HG03064 (cell line): ENCODE results near the gene URB2.
"Not testable (repeated sequence)": the region's sequence is repeated elsewhere in the genome, so short reads cannot be mapped to it uniquely, and the experiment has no call there.

Source experiments
- ATAC-seq: cut with Tn5 transposase; IDR thresholded peaks from one replicate; pipeline ENCODE4 v1.9.1; 2021; ENCODE audit warnings: low read depth; ENCODE audit not compliant: unreplicated experiment

Gene URB2

GRCh38 chr1:229613938-229614337 is 12.1 kb upstream of the URB2 start:
- no peak for ATAC-seq

DNA sequence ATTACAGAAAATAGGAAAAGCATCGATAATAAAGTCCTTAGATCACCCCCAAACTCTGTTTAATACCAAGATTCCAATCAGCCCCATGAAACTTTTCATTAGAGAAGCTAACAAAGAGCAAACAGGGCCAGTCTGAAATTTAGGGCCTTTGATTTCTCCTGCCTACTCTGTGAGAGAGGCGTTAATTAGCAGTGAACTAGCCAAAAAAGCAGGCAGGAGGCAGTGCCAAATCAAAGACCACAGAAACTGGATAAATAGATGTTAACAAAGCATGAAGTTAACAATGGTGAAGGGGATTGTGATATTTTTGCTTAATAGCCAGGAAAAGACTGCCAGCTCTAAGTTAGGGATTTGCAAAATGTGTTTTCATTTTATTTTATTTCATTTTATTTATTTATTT is 11.3 kb upstream of the URB2 start:
- no peak for ATAC-seq

DNA sequence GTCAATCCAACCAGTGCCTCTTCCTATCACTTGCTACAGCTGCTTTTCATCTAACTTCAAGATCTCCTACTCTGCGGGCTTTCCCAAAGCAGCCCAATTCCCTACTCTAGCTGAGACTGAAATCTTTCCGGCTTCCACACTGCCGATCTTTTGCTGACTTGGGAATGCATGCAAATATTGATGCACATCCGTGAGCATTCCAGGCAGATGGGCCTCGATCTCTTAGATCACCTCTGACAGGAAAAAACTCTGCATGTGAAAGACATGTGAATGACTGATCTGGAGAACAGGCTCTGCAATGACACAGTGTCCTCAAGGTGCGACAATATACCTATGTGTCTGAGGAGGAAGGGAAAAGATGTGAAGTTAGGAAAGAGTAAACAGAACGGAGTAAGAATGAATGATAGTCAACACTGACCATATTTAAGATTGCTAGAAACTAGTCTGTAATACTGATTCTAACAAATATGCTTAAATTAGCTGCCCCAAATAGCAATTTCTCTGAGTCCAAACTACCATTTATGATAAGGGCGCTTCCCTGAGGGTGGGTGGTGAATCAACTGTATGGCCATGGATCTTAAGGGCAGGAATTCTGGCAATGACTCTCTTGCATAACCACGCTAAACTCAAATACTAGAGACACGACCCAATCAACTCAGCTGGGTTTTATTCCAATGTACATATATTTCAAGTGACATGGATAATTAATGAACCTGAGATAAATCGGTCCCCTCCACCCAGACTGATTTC is 8.5 kb upstream of the URB2 start:
- ATAC-seq: no peak

GRCh38 chr1:229619002-229619401 is 7.0 kb upstream of the URB2 start:
- ATAC-seq: no peak

GRCh38 chr1:229619614-229620013 is 6.4 kb upstream of the URB2 start:
- ATAC-seq: no peak

GRCh38 chr1:229620876-229621275 is 5.2 kb upstream of the URB2 start:
- ATAC-seq: no peak

GRCh38 chr1:229621663-229622062 is 4.4 kb upstream of the URB2 start:
- no peak for ATAC-seq

DNA sequence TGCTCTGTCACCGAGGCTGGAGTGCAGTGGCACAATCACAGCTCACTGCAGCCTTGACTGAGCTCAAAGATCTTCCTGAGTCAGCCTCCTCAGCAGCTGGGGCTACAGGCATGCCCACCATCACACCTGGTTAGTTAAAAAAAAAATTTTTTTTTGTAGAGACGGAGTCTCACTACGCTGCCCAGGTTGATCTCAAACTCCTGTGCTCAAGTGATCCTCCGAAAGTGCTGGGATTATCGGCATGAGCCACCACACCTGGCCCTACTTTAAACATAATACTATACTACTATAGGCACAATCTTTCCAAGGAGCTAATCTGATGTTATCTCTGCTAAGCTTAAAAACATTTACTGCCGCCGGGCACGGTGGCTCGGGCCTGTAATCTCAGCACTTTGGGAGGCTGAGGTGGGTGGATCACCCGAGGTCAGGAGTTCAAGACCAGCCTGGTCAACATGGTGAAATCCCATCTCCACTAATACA is 3.4 kb upstream of the URB2 start:
- ATAC-seq: not testable (repeated sequence)

GRCh38 chr1:229623225-229623624 is 2.8 kb upstream of the URB2 start:
- no peak for ATAC-seq

DNA sequence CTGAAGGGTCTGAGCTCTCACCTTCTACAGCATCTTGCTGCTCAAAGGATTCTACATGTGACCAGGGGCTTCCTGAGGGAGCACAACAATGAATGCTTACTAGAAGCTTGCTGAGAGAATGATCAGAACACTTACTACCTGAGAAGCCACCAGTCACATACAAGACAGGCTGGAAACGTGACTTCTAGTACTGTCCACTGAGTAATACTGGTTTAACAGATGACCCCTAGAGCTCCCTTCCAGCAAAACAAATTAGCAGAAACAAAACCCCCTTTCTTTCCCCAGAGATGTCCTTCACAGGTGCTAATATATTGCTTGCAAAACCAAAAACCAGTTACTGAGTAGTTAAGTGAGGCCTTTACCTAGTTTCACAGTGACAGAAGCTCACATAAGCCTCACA is 2.2 kb upstream of the URB2 start:
- no peak for ATAC-seq

- no peak for ATAC-seq
These were observed 1.5 kb upstream of the URB2 start for GRCh38 chr1:229624521-229625070.

DNA sequence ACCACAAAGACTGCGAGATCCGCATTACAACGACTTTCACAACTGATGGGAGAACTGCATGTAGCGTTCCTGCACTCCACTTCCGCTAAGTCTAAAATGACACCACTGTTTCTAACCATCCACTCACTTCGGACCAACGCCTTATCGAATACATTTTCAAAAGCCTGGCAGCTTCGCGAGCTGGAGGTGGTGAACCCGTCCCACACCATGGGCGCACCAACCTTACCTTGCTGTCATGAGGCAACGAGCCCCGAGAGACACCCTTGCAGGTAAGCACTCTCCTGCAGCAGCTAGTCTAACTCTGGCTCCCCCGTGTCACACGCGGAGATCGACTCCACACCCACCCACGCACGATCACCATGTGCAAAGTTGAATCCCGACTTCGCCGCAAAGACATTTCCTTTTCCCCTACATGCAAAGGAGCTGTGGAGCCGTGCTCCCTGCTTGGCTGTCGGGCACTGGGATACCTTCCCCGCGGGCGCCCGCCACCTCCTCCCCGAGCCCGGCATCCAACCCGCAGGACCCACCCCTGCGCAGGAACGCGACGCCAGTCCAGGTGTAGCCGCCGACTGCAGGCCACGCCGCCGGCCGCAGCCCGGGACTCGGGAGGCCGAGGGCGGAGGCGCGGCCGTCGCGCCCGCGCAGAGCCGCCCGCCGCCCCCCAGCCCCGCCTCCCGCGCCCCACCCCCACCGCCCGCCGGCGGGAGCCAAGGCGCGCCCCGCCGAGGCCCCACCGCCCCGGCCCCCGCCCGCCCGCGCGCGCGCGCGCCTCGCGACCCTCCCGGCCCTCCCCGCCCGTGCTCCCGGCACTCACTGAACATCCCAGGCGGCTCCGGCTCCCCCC is 754 bp upstream of the URB2 start:
- ATAC-seq: peak; percentile 32

GRCh38 chr1:229627003-229627402 is 956 bp downstream of the URB2 start:
- no peak for ATAC-seq

DNA sequence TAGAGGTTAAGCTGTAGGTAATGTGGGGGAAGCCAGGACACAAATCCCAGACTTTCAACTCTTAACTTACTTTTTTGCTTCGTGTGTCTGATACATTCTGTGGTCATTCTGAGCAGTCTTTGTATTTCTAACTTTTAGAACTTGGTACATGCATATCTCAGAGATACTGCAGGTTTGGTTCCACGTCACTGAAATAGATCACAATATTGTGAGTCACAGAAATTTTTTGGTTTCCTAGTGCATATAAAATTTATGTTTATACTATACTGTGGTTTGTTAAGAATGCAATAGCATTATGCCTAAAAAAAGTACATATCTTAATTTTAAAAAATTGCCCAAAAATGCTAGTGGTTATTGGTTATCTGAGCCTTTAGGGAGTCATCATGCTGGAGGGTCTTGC is 3.2 kb downstream of the URB2 start:
- ATAC-seq: no peak

DNA sequence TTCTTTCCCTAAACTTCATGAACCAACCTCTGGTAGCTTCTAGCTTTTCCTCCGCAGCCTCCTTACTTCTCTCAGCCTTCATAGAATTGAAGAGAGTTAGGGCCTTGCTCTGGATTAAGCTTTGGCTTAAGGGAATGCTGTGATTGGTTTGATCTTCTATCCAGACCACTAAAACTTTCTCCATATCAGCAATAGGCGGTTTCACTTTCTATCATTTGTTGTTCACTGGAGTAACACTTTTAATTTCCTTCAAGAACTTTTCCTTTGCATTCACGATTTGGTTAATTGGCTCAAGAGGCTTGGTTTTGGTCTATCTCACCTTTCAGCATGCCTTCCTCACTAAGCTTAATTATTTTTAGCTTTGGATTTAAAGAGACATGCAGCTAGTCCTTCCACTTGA is 5.1 kb downstream of the URB2 start:
- ATAC-seq: no peak

DNA sequence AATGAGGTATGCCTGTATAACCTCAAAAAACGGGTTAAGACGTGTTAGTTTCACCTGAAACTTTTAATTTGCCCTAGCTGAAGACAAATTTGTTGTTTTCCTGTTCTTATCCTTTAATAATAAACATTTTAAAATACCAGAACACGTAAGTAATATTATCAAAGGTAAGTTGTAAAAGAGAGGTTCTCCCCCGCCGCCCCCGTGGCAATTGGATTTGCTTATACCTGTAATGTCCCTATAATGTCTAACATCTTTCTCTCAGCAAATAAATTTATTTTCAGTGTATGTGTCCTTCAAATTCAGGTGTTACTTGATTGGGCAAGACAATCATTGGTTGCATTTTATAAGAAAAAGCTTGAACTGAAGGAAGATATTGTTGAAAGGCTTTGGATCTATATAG is 5.9 kb downstream of the URB2 start:
- ATAC-seq: no peak

- no peak for ATAC-seq
These were observed 10.0 kb downstream of the URB2 start for GRCh38 chr1:229636042-229636441.

DNA sequence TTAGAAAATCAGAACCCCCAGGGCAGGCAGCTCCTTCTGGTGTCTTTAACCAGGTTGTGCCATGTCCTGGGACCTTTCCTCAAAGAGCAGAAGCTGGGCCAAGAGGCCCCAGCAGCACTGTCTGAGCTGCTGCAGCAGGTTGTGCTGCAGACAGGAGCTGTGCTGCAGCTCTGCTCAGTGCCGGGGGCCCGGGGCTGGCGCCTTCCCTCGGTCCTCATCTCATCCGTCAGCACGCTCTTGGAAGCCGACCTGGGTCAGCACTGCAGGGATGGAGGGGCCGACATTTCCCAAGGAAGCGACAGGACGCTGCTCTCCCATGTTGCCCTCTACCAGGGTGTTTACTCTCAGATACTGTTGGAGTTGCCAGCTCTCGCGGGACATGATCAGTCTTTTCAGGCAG is 11.7 kb downstream of the URB2 start:
- ATAC-seq: no peak

GRCh38 chr1:229640455-229640854 is 14.4 kb downstream of the URB2 start:
- no peak for ATAC-seq

- ATAC-seq: no peak
These were observed 15.3 kb downstream of the URB2 start for GRCh38 chr1:229641306-229641705.

DNA sequence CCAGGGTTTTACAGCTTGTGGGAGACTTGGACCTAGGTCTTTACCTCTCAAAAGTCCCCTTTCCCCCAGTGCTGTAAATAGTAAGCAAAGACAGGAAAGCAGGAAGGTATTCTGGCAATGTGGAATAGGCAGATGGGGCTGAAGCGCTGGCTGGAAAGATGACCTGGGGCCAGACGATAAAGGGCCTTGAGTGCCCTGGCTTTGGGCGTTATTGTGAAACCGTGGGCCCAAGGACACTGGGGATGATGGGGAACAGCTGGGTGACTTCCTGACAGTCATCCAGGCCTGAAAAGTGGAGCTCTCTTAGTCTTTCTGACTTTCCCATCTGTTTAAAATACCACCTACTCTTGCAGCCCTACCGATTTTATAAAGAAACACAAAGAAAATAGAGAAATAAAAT is 16.3 kb downstream of the URB2 start:
- ATAC-seq: no peak

DNA sequence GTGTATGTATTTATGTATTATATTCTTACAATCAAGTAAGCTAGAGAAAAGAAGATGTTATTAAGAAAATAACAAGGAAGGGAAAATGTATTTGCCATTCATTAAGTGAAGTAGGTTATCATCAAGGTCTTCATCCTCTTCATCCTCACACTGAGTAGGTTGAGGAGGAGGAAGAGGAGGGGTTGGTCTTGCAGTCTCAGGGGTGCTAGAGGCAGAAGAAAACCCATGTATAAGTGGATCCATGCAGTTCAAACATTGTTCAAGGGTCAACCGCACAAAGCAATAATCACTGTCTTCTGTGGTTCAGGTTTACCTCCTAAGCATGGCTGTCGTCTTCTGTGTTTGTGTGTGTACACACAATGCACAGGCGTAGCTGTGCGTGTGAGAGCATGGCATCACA is 16.9 kb downstream of the URB2 start:
- no peak for ATAC-seq
